ENCODE measurements around the gene TSSK3.

TSSK3 gene

DNA sequence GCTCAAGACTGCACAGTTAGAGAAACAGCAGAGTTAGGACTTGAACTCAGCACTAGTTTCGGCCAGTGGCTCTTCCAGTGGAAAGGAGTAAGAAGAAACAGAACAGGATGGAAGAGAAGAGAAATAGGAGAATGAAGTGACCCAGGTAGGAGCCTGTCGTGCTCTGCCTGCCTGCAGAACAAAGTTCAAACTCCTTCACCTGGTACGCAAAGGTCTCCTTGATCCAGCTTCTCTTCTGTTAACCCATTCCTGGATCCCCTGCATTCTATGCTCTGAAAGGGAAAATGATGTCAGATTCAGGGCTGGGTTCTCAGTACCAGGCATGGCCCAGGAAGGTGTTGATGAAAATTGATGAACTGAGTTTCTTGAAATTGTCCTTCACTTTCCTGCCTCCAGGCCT, 3.9 kb upstream of the TSSK3 start:
- Histone ChIP-seq H3K27ac (no peak overlapping the region), H3K4me3 (no peak overlapping the region), H3K4me2 (no peak overlapping the region), H4K20me1 (peaks cover 17% of the 10 kb centered on the region), H3K27me3 (peaks cover 28% of the 10 kb centered on the region), H3K4me1 (peaks cover 50% of the 10 kb centered on the region), H3K9me3 (no peaks in the 10 kb centered on the region), H3K9ac (no peak overlapping the region), H3K36me3 (peaks cover 10% of the 10 kb centered on the region)
- no peak for TF ChIP-seq Cebpa-rat (IDR thresholded peaks at IDR 0.05)

DNA sequence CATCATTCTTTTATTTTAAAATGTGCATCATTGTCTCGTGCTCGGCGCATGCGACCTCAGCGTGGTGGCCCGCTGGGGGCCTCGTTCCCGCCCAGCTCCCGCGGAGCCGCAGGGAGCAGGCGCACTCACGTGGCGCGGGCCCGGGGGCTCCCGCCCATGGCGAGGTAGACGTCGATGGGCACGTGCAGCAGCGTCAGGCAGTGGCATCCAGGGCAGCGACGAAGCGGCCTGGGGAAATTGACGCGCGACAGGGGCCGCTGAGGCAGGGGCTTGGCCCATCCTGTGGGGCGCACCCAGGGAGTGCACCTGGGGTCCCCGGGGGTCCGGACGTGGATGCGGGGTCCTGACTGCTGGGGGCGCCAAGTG, 1.0 kb upstream of the TSSK3 start:
- peaks cover 46% of the 10 kb centered on the region for H3K4me1 ChIP-seq
- no peak overlapping the region for H3K9ac ChIP-seq
- H4K20me1 ChIP-seq, result peaks cover 33% of the 10 kb centered on the region
- no peaks in the 10 kb centered on the region for H3K9me3 ChIP-seq
- H3K4me2 ChIP-seq, result peak overlapping the region; percentile 87
- H3K27me3 ChIP-seq, result peaks cover 28% of the 10 kb centered on the region
- no peak overlapping the region for H3K4me3 ChIP-seq
- TF ChIP-seq Cebpa-rat (IDR thresholded peaks at IDR 0.05), result no peak
- H3K27ac ChIP-seq, result no peak overlapping the region
- peaks cover 36% of the 10 kb centered on the region for H3K36me3 ChIP-seq

DNA sequence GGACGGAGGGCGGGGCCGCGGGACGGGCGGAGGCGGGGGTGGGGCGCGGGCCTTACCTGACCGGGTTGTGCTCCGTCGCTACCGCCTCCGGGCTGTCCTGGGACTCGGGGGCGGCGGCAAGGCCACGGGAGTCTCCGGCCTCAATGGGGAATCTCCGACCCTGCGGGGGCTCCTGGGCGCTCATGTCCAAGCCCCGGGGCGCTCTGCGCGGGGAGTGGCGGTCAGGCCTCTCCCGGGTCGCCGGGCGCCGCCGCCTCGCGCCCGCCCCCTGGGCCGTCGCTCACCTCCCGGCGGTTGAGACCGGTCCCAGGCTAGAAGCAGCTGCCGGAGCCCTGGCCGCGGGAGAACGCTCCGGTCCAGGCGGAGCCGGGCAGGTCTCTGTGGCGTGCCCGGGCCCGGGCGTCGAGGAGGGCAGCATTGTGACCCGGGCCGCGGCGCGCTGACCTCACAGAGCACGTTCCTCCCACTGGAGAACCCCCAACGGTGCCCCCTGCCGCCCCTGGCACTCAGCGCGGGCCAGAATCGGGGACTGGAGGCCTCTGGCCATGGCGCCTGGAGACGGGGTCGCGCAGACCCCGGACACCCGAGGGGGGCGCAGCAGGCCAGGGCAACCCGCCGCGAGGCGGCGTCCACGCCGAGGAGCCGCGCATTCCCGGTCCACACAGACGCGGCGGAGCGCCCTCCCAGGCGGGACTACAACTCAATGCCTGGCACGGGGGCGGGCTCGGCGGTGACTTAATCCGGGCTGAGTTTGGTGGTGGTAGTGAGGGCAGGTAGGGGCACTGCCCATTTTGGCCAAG, 465 bp upstream of the TSSK3 start:
- Histone ChIP-seq H3K9ac (peak overlapping the region; percentile 41; the same call in 1 of the 2 replicates), H3K36me3 (peaks cover 42% of the 10 kb centered on the region), H3K9me3 (no peaks in the 10 kb centered on the region), H3K4me1 (peaks cover 52% of the 10 kb centered on the region), H3K4me3 (peak overlapping the region; percentile 53), H3K4me2 (peak overlapping the region; percentile 87), H3K27me3 (peaks cover 28% of the 10 kb centered on the region), H3K27ac (no peak overlapping the region), H4K20me1 (peaks cover 39% of the 10 kb centered on the region)
- no peak for TF ChIP-seq Cebpa-rat (IDR thresholded peaks at IDR 0.05)

DNA sequence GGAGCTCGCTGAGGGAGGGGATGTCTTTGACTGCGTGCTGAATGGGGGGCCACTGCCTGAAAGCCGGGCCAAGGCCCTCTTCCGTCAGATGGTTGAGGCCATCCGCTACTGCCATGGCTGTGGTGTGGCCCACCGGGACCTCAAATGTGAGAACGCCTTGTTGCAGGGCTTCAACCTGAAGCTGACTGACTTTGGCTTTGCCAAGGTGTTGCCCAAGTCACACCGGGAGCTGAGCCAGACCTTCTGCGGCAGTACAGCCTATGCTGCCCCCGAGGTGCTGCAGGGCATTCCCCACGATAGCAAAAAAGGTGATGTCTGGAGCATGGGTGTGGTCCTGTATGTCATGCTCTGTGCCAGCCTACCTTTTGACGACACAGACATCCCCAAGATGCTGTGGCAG, 1.4 kb downstream of the TSSK3 start:
- H3K27ac ChIP-seq, result no peak overlapping the region
- no peak overlapping the region for H3K9ac ChIP-seq
- no peaks in the 10 kb centered on the region for H3K9me3 ChIP-seq
- H3K27me3 ChIP-seq, result peaks cover 28% of the 10 kb centered on the region
- H3K4me1 ChIP-seq, result peaks cover 53% of the 10 kb centered on the region
- H4K20me1 ChIP-seq, result peaks cover 51% of the 10 kb centered on the region
- no peak overlapping the region for H3K4me3 ChIP-seq
- peaks cover 61% of the 10 kb centered on the region for H3K36me3 ChIP-seq
- H3K4me2 ChIP-seq, result no peak overlapping the region
- no peak for TF ChIP-seq Cebpa-rat (IDR thresholded peaks at IDR 0.05)

DNA sequence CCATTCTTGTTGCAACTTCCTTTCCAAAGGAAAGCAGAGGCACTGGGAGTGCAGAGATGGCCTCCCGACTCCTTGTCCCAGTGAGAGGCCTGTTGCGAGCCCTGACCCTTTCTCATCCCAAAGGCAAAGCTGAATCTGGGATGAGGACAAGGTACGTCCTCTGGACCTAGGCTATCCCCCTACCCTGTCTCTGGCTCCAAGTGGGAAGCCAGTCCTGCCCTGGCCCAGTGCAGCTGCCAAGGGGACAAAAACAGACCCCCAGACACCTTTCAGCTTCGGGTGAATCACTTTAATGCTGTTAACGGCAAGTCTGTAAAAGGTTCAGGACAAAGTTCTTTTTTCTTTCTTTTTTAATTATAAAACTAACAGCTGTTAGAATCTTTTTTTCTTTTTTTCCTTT, 2.5 kb downstream of the TSSK3 start:
- H3K27me3 ChIP-seq, result peaks cover 28% of the 10 kb centered on the region
- TF ChIP-seq Cebpa-rat (IDR thresholded peaks at IDR 0.05), result no peak
- H3K27ac ChIP-seq, result no peak overlapping the region
- no peak overlapping the region for H3K9ac ChIP-seq
- no peaks in the 10 kb centered on the region for H3K9me3 ChIP-seq
- peaks cover 60% of the 10 kb centered on the region for H4K20me1 ChIP-seq
- H3K4me1 ChIP-seq, result peaks cover 44% of the 10 kb centered on the region
- no peak overlapping the region for H3K4me2 ChIP-seq
- H3K4me3 ChIP-seq, result no peak overlapping the region
- peaks cover 72% of the 10 kb centered on the region for H3K36me3 ChIP-seq

DNA sequence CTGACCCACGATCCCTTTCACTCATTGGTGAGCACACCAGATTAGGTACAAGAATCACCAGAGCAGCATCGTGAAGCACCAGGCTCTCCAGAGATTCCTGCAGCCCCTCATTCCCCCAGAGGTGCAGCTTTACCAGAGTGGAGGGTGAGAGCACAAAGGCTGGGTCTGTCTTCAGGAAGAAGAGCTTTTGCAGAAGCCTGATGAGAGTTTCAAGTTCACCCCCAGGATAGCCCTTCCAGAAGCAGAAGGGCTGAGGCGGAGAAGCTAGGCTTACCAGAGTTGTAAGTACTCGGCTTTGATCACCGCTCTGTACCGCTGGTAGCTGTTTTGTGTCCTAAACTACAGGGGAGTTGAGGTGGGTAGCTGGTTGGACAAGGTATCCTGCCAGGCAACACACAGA, 3.1 kb downstream of the TSSK3 start:
- Histone ChIP-seq H3K4me2 (peak overlapping the region; percentile 64), H3K4me3 (no peak overlapping the region), H3K27me3 (peaks cover 27% of the 10 kb centered on the region), H3K4me1 (peaks cover 38% of the 10 kb centered on the region), H3K27ac (no peak overlapping the region), H3K9me3 (no peaks in the 10 kb centered on the region), H3K9ac (0 out of 2 replicates have a peak overlapping the region, but pooled peaks have one; percentile 38), H3K36me3 (peaks cover 78% of the 10 kb centered on the region), H4K20me1 (peaks cover 63% of the 10 kb centered on the region)
- TF ChIP-seq Cebpa-rat (IDR thresholded peaks at IDR 0.05), result no peak

DNA sequence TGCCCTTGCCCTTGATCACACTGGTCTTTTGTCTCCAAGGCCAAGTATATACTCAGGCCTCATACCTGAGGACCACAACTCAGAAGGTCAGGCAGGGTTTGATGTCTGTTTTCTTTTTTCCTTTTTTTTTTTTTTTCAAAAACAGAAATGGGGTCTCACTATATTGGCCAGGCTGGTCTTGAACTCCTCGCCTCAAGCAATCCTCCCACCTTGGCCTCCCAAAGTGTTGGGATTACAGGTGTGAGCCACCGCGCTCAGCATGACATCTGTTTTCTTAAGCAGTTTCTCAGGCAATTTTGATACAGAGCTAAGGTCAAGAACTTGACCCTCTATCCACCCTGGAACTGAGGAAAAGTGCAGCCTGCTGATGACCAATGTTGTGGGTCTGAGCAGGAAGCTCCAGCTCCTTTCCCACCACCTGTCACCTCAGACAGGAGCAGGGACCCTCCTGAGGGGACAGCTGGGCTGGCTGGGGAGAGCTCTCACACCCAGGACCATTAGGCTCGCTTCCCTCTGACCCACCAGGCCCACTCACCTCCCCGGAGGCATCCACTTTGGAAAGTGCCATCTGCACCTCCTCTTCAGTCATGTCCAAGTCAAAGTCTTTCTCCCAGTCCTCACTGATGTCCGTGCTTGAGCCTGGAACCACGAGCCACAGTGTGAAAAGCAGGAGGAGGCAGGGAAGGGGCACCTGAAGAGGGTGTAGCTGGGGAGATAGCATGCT, 5.7 kb downstream of the TSSK3 start:
- no peak for TF ChIP-seq Cebpa-rat (IDR thresholded peaks at IDR 0.05)

DNA sequence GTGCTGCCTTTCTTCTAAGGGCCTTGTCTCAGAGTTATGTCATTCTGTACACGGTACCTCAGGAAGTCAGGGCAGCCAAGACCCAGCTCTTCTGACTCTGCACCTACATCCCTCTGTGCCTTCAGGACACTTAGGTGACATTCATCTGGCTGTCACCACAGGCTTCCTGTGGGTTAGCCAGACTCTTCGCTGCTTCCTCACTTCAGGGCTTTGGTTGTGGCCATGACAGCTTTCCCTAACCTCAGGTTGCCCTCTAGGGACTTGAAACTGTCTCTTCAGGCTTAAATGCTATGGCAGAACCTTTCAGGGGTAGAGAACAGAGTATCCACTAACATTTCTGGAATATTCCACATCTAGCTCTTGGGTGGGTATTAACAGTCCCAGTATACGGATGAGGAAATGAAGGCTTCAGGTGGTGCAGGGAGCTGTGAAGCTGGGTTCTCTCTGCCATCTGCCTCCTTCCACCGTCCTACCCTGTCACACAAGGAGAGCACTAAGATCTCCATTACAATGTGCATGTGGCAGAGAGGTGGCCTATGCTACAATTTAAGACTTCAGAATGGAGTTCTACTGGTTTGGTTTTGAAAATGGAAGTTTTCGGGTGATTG, 9.9 kb downstream of the TSSK3 start:
- Histone ChIP-seq H3K4me1 (peaks cover 22% of the 10 kb centered on the region), H3K27ac (no peak overlapping the region), H3K9ac (no peak overlapping the region), H3K4me3 (no peak overlapping the region), H3K9me3 (no peaks in the 10 kb centered on the region), H3K36me3 (peaks cover 95% of the 10 kb centered on the region), H3K27me3 (no peaks in the 10 kb centered on the region), H3K4me2 (peak overlapping the region; percentile 63), H4K20me1 (peaks cover 76% of the 10 kb centered on the region)
- TF ChIP-seq Cebpa-rat (IDR thresholded peaks at IDR 0.05), result no peak

More for the DNA sequence above, 5.7 kb downstream of the TSSK3 start:
- Histone ChIP-seq H3K4me3 (no peak overlapping the region), H3K4me2 (no peak overlapping the region), H3K36me3 (peaks cover 92% of the 10 kb centered on the region), H3K9ac (no peak overlapping the region), H3K9me3 (no peaks in the 10 kb centered on the region), H4K20me1 (peaks cover 71% of the 10 kb centered on the region), H3K27ac (no peak overlapping the region), H3K4me1 (peaks cover 35% of the 10 kb centered on the region), H3K27me3 (peaks cover under 1% of the 10 kb centered on the region; the same call in 1 of the 2 replicates)

DNA sequence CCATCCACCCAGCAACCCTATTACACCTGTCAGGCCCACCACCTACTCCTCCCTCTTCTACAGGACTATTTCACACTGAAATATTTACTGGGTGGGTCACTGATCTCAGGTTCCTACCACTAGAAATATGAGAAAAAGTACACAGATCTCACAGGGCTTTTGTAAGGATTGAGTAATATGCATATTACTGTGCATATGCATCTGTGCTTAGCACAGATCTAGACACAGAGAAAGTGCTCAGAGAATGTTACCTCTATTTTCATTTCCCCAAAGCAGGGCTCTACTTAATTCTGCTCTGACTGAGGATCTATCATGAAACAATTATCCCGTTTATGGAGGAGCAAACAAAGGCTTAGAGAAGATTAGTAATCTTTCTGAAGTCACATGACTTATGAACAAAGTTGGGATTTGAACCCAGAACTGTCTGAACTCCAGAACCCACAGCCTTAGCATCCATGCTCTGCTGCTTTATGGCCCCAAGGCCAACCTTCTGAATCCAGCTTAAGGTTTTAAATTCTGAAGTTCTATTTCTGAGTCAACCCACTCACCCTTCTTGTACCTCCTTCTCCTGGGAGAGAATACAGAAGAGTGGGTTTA, 11.8 kb downstream of the TSSK3 start:
- no peak overlapping the region for H3K9ac ChIP-seq
- H3K9me3 ChIP-seq, result no peaks in the 10 kb centered on the region
- peaks cover 22% of the 10 kb centered on the region for H3K4me1 ChIP-seq
- H3K27me3 ChIP-seq, result no peaks in the 10 kb centered on the region
- no peak for TF ChIP-seq Cebpa-rat (IDR thresholded peaks at IDR 0.05)
- no peak overlapping the region for H3K27ac ChIP-seq
- H3K4me2 ChIP-seq, result no peak overlapping the region
- no peak overlapping the region for H3K4me3 ChIP-seq
- H4K20me1 ChIP-seq, result peaks cover 66% of the 10 kb centered on the region
- peaks cover 95% of the 10 kb centered on the region for H3K36me3 ChIP-seq

Data from BLaER1 (cell line).